ENCODE data around the gene MYB. TPM values are rescaled to one million over a fixed set of nuclear protein-coding genes. Genes with fewer than 3 reads are reported as not detected.
A peak's percentile ranks its signal among the peaks of the same experiment; 100 is the strongest.

MYB gene
- total and polyA plus RNA-seq, 2 experiments from 2014 or later: 4.2 to 7.9 TPM

DNA sequence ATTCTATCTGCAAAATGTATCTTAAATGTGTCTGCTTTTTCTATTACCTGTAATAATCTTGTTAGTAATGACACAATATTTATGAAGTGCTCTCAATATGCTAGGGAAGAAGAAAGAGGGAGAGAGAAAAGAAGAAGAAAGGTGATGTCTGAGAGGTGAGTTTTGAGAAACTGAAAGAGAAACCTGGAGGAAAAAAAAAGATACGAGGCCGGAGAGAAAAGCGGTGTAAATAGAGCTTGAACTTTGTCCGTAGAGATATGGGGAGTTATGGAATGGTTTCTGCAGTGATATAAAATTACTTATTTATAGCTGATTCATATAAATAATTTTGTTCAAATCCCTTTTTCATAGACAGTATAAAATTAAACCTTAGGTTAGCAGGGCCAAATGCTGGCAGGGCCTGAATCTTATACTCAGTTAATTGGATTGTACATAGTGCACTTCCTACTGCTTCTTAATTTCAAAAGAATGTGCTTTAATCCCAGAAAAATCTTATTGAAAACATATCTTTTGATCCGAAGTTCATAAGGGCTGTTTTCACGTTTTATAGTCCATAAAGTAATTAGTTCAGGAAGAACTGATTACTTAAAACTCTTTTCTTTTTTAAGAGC lies 43.0 kb downstream of the MYB start (continued):
- TF ChIP-seq, protein P1, sequence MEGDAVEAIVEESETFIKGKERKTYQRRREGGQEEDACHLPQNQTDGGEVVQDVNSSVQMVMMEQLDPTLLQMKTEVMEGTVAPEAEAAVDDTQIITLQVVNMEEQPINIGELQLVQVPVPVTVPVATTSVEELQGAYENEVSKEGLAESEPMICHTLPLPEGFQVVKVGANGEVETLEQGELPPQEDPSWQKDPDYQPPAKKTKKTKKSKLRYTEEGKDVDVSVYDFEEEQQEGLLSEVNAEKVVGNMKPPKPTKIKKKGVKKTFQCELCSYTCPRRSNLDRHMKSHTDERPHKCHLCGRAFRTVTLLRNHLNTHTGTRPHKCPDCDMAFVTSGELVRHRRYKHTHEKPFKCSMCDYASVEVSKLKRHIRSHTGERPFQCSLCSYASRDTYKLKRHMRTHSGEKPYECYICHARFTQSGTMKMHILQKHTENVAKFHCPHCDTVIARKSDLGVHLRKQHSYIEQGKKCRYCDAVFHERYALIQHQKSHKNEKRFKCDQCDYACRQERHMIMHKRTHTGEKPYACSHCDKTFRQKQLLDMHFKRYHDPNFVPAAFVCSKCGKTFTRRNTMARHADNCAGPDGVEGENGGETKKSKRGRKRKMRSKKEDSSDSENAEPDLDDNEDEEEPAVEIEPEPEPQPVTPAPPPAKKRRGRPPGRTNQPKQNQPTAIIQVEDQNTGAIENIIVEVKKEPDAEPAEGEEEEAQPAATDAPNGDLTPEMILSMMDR (conservative IDR thresholded peaks at IDR 0.05; ENCODE audit: low read depth in 2 of 2): no peak
- TF ChIP-seq, protein P2, sequence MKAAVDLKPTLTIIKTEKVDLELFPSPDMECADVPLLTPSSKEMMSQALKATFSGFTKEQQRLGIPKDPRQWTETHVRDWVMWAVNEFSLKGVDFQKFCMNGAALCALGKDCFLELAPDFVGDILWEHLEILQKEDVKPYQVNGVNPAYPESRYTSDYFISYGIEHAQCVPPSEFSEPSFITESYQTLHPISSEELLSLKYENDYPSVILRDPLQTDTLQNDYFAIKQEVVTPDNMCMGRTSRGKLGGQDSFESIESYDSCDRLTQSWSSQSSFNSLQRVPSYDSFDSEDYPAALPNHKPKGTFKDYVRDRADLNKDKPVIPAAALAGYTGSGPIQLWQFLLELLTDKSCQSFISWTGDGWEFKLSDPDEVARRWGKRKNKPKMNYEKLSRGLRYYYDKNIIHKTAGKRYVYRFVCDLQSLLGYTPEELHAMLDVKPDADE (IDR thresholded peaks at IDR 0.05): no peak
- TF ChIP-seq JUNB (IDR thresholded peaks at IDR 0.05; ENCODE audit: unreplicated experiment) (no peak), POLR2AphosphoS5 (IDR thresholded peaks at IDR 0.05; ENCODE audit: low read depth) (no peak), NANOG (IDR thresholded peaks at IDR 0.05; ENCODE audit: borderline replicate concordance) (no peak), ZNF331 (CRISPR knock-in tag; IDR thresholded peaks at IDR 0.05; ENCODE audit: low read depth) (no peak), ZNF114 (CRISPR knock-in tag; IDR thresholded peaks at IDR 0.05) (no peak), CREB1 (CRISPR knock-in tag; IDR thresholded peaks at IDR 0.05; ENCODE audit: low read depth) (no peak), EZH2 (IDR thresholded peaks at IDR 0.05; ENCODE audit: low read depth, unreplicated experiment) (no peak)

DNA sequence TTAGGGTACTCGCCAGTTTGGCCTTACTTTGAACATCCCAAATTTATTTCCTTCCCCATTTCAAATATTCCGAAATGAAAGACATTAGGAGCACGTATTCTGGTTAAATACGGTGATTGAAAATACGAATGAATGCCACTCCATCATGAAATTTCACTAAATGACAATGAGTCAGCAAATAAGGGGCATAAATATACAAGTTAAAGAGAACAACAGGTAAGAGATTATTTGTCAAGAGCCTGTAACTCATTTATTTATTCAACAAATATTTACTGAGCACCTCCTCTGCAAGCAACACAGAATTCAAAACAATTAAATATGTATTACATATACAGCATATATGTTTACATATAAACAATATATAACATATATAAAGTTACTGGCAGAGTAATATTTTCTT lies 44.8 kb downstream of the MYB start:
- H3K79me2 ChIP-seq (replicated peaks; ENCODE audit: insufficient read depth): no peaks in the 10 kb centered on the region
- no peaks in the 10 kb centered on the region for H3K36me3 ChIP-seq (ENCODE audit: insufficient read depth)
- peaks cover 3% of the 10 kb centered on the region for H3K27me3 Mint-ChIP-seq (ENCODE audit: insufficient read depth, low read depth, poor library complexity)
- DNase-seq (ENCODE audit: low spot score) (no peak), ATAC-seq (no peak)
- H2AFZ ChIP-seq: peak overlapping the region; percentile 6; the same call in 1 of the 2 replicates
- no peak overlapping the region for H3K4me3 Mint-ChIP-seq
- H3K4me3 ChIP-seq: no peak overlapping the region
- no peaks in the 10 kb centered on the region for H3K36me3 Mint-ChIP-seq (ENCODE audit: low read depth)
- no peak overlapping the region for H3K27ac ChIP-seq (ENCODE audit: low read depth)
- no peak overlapping the region; the same call in 1 of the 2 replicates for H3K27ac Mint-ChIP-seq
- no peak overlapping the region for H3K4me2 ChIP-seq
- no peaks in the 10 kb centered on the region for H4K20me1 ChIP-seq (replicated peaks; ENCODE audit: insufficient read depth)
- TF ChIP-seq ZNF114 (CRISPR knock-in tag; IDR thresholded peaks at IDR 0.05) (no peak), EZH2phosphoT487 (IDR thresholded peaks at IDR 0.05; ENCODE audit: unreplicated experiment) (no peak), NANOG (IDR thresholded peaks at IDR 0.05; ENCODE audit: borderline replicate concordance) (no peak), STAT1 (IDR thresholded peaks at IDR 0.05; ENCODE audit: unreplicated experiment) (no peak), CREB1 (CRISPR knock-in tag; IDR thresholded peaks at IDR 0.05; ENCODE audit: low read depth) (no peak)
- TF ChIP-seq, protein P2 (IDR thresholded peaks at IDR 0.05): no peak
- TF ChIP-seq, protein P1 (conservative IDR thresholded peaks at IDR 0.05; ENCODE audit: low read depth in 2 of 2): no peak
- TF ChIP-seq, protein P3, sequence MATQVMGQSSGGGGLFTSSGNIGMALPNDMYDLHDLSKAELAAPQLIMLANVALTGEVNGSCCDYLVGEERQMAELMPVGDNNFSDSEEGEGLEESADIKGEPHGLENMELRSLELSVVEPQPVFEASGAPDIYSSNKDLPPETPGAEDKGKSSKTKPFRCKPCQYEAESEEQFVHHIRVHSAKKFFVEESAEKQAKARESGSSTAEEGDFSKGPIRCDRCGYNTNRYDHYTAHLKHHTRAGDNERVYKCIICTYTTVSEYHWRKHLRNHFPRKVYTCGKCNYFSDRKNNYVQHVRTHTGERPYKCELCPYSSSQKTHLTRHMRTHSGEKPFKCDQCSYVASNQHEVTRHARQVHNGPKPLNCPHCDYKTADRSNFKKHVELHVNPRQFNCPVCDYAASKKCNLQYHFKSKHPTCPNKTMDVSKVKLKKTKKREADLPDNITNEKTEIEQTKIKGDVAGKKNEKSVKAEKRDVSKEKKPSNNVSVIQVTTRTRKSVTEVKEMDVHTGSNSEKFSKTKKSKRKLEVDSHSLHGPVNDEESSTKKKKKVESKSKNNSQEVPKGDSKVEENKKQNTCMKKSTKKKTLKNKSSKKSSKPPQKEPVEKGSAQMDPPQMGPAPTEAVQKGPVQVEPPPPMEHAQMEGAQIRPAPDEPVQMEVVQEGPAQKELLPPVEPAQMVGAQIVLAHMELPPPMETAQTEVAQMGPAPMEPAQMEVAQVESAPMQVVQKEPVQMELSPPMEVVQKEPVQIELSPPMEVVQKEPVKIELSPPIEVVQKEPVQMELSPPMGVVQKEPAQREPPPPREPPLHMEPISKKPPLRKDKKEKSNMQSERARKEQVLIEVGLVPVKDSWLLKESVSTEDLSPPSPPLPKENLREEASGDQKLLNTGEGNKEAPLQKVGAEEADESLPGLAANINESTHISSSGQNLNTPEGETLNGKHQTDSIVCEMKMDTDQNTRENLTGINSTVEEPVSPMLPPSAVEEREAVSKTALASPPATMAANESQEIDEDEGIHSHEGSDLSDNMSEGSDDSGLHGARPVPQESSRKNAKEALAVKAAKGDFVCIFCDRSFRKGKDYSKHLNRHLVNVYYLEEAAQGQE (IDR thresholded peaks at IDR 0.05; ENCODE audit: unreplicated experiment): no peak
- no peaks in the 10 kb centered on the region for H3K9me3 Mint-ChIP-seq
- no peaks in the 10 kb centered on the region; the same call in 1 of the 2 replicates for H3K4me1 ChIP-seq (ENCODE audit: insufficient read depth)
- H3F3A ChIP-seq (replicated peaks; ENCODE audit: low read depth): no peaks in the 10 kb centered on the region
- H3K27me3 ChIP-seq (ENCODE audit: insufficient read depth): no peaks in the 10 kb centered on the region
- H3K4me1 Mint-ChIP-seq: peaks cover 11% of the 10 kb centered on the region
- H3K9me2 ChIP-seq (ENCODE audit: insufficient read depth): no peaks in the 10 kb centered on the region

Measured in GM23338 (cell line).